Retinal pigment epithelial cell (primary cell): Measurements from ENCODE around the gene PPL.

Experiments used
- DNase-seq: peaks from one replicate; pipeline ENCODE4 v3.0.0-alpha.2; 2010; ENCODE audit warnings: low read depth
- H3K4me3 ChIP-seq: 2 replicates; pipeline ENCODE4 v1.5.1; 2011; ENCODE audit warnings: mild to moderate bottlenecking, low read length, control low read depth, moderate library complexity
- TF ChIP-seq, protein P1 (sequence below): conservative IDR thresholded peaks from 2 replicates; pipeline ENCODE4 v1.5.1; 2011; ENCODE audit warnings: low read depth, low read length, control low read depth, inconsistent platforms

The PPL gene

GRCh38 chr16:4894276-4895150, 42.4 kb downstream of the PPL start:
- DNase-seq = no peak
- TF ChIP-seq, protein P1, sequence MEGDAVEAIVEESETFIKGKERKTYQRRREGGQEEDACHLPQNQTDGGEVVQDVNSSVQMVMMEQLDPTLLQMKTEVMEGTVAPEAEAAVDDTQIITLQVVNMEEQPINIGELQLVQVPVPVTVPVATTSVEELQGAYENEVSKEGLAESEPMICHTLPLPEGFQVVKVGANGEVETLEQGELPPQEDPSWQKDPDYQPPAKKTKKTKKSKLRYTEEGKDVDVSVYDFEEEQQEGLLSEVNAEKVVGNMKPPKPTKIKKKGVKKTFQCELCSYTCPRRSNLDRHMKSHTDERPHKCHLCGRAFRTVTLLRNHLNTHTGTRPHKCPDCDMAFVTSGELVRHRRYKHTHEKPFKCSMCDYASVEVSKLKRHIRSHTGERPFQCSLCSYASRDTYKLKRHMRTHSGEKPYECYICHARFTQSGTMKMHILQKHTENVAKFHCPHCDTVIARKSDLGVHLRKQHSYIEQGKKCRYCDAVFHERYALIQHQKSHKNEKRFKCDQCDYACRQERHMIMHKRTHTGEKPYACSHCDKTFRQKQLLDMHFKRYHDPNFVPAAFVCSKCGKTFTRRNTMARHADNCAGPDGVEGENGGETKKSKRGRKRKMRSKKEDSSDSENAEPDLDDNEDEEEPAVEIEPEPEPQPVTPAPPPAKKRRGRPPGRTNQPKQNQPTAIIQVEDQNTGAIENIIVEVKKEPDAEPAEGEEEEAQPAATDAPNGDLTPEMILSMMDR = no peak
- H3K4me3 ChIP-seq = no peak overlapping the region

- DNase-seq = no peak
- H3K4me3 ChIP-seq = no peak overlapping the region
- TF ChIP-seq, protein P1 = no peak
Observed at GRCh38 chr16:4893103-4893862, 43.7 kb downstream of the PPL start.

- DNase-seq = no peak
- TF ChIP-seq, protein P1 = no peak
- H3K4me3 ChIP-seq = no peak overlapping the region
Observed at GRCh38 chr16:4892361-4893102, 44.4 kb downstream of the PPL start.

DNA sequence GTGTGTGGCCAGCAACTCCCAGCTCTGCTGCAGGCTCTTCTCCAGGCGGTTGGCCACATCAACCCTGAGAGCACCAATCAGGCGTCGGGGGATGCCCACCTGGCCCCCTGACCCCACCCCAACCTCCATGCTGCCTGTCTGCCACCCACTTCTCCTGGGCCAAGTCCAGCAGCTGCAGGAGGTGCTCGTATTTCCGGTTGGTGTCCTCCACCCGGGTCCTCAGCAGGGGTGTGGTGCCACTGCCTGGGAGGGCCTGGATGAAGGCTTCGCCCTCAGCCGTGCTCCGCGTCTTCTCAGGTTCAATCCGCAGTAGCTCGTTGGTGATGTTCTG, 45.1 kb downstream of the PPL start:
- TF ChIP-seq, protein P1 = no peak
- H3K4me3 ChIP-seq = no peak overlapping the region
- no peak for DNase-seq

- H3K4me3 ChIP-seq = no peak overlapping the region
- TF ChIP-seq, protein P1 = no peak
- DNase-seq = no peak
Observed at GRCh38 chr16:4891097-4891885, 45.7 kb downstream of the PPL start.

DNA sequence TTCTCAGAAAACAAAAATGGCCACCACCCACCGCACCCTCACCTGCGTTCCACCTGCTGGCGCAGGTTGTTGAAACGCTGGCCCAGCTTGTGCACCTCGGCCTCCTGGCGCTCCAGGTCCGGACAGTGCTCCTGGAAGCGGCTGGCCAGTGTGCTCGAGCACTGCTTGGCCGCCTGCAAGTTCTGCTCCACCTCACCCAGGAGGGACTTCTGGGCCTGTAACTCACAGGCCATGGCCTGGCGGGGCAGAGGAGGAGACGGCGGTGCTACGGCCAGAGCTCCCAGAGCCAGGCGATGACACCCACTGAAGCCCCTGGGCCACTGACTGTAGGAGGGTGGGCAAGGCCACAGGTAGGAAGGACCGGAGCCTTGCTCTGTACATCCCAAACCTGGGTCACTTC, 46.3 kb downstream of the PPL start:
- TF ChIP-seq, protein P1 = no peak
- no peak overlapping the region for H3K4me3 ChIP-seq
- DNase-seq = no peak
